K562 (cell line): ENCODE measurements around the gene RSRC1. TPM values are rescaled to one million over a fixed set of nuclear protein-coding genes. Genes with fewer than 3 reads are reported as not detected.
A peak's percentile ranks its signal among the peaks of the same experiment; 100 is the strongest.

Experiments used
- ATAC-seq: fragments of 200-7000 bp; cut with Tn5 transposase; 3 replicates; pipeline ENCODE4 v1.9.1; 2020; ENCODE audit warnings: moderate library complexity
- BruUV-seq: library from RNA; stranded (reverse); fragments of 400-500 nt; replicated peaks from 2 replicates; lab custom pipeline; 2021; lab: Mats Ljungman, UMichigan
- CTCF ChIA-PET: fragments of 300-600 bp; formaldehyde crosslinking; extraction: SDS; loops from one replicate; lab custom pipeline; 2021; ENCODE audit warnings: low intra/inter-chr PET ratio; lab: Yijun Ruan, JAX
- POLR2A ChIA-PET: fragments of 300-600, 350-650 bp; sonication (Branson Sonifier 250); formaldehyde crosslinking; extraction: SDS; loops from one replicate; lab custom pipeline; 2021; ENCODE audit warnings: antibody characterized with exemption, inconsistent platforms; lab: Yijun Ruan, JAX
- DNase-seq, 4 experiments: peaks; one replicate each; pipeline versions ENCODE4 v3.0.0 to v3.0.0-alpha.2; 2011 to 2018; ENCODE audit warnings: low spot score in 3 of 4, mixed read lengths in 3 of 4; ENCODE audit errors: extremely low read depth in 1 of 4
- FAIRE-seq: peaks from 2 replicates; lab custom pipeline; 2011; peaks lifted over from hg19 to GRCh38; lab: Jason Lieb, UNC
- H2AFZ ChIP-seq: 2 replicates; pipeline ENCODE4 v1.6.0; 2011; ENCODE audit warnings: low read depth, low read length, control low read depth, inconsistent platforms
- H3K27ac ChIP-seq: fragments of 200-600 bp; 3 replicates; pipeline ENCODE4 v1.8.0; 2011; ENCODE audit warnings: low read depth, mild to moderate bottlenecking, control low read depth, inconsistent platforms, low read length, moderate library complexity, mixed read lengths; ENCODE audit errors: extremely low read depth
- H3K27me3 ChIP-seq, 2 experiments: fragments of 300-600 bp in 1 of 2; 2 replicates in 1 of 2; 3 replicates in 1 of 2; pipeline versions ENCODE4 v1.6.0 to v1.8.0; 2011; ENCODE audit warnings: inconsistent platforms in 2 of 2, low read length in 2 of 2, mild to moderate bottlenecking in 1 of 2, mixed read lengths in 1 of 2, moderate library complexity in 1 of 2; ENCODE audit not compliant: control insufficient read depth in 2 of 2, insufficient read depth in 2 of 2
- H3K36me3 ChIP-seq: fragments of 300-600 bp; 3 replicates; pipeline ENCODE4 v1.8.0; 2011; ENCODE audit warnings: mild to moderate bottlenecking, low read length, inconsistent platforms; ENCODE audit not compliant: control insufficient read depth, insufficient read depth
- H3K4me1 ChIP-seq, 2 experiments: fragments of 200-600 bp in 1 of 2; replicated peaks in 1 of 2; 2 replicates in 1 of 2; 3 replicates in 1 of 2; pipeline versions ENCODE4 v1.5.1 to v1.8.0; 2011; ENCODE audit warnings: inconsistent platforms in 2 of 2, low read length in 2 of 2, mild to moderate bottlenecking in 1 of 2, mixed read lengths in 1 of 2, moderate library complexity in 1 of 2; ENCODE audit not compliant: control insufficient read depth in 2 of 2, insufficient read depth in 2 of 2
- H3K4me2 ChIP-seq: 2 replicates; pipeline ENCODE4 v1.6.1; 2011; ENCODE audit warnings: low read length, control low read depth, inconsistent platforms, mixed read lengths; ENCODE audit not compliant: insufficient read depth
- H3K4me3 ChIP-seq: fragments of 200-600 bp; sonication (generic), shearing (Covaris generic); 2 replicates; pipeline ENCODE4 v1.5.1; 2016; ENCODE audit warnings: control low read depth, inconsistent platforms
- H3K79me2 ChIP-seq: fragments of 200-600 bp; 3 replicates; pipeline ENCODE4 v1.8.0; 2011; ENCODE audit warnings: low read length, inconsistent platforms; ENCODE audit not compliant: control insufficient read depth, insufficient read depth
- H3K9ac ChIP-seq, 2 experiments: 2 replicates each; pipeline versions ENCODE4 v1.6.0 to v1.6.1; 2011; ENCODE audit warnings: low read depth in 2 of 2, low read length in 2 of 2, control low read depth in 1 of 2, inconsistent platforms in 1 of 2, mild to moderate bottlenecking in 1 of 2, mixed read lengths in 1 of 2; ENCODE audit not compliant: insufficient read depth in 1 of 2
- H3K9me1 ChIP-seq: one replicate; pipeline ENCODE4 v1.6.0; 2011; ENCODE audit warnings: inconsistent platforms, mild to moderate bottlenecking, low read length, moderate library complexity; ENCODE audit not compliant: control insufficient read depth, insufficient read depth
- H3K9me3 ChIP-seq: replicated peaks from 2 replicates; pipeline ENCODE4 v1.5.1; 2011; ENCODE audit warnings: low read depth, low read length, inconsistent platforms; ENCODE audit not compliant: control insufficient read depth, insufficient read depth
- H4K20me1 ChIP-seq: replicated peaks from 2 replicates; pipeline ENCODE4 v1.6.1; 2011; ENCODE audit warnings: low read length, inconsistent platforms, mixed read lengths; ENCODE audit not compliant: control insufficient read depth, insufficient read depth
- CREB1 ChIP-seq, 2 experiments: sonication (generic) in 1 of 2; formaldehyde crosslinking in 1 of 2; IDR thresholded peaks; 2 replicates each; pipeline versions ENCODE4 v1.6.1 to v1.8.0; 2012 to 2022; ENCODE audit warnings: inconsistent platforms in 1 of 2, mild to moderate bottlenecking in 1 of 2, missing genetic modification reagents in 1 of 2, moderate library complexity in 1 of 2
- HDAC1 ChIP-seq, 2 experiments: fragments of 450-650 bp; IDR thresholded peaks; 2 replicates each; pipeline ENCODE4 v1.6.1; 2016 to 2017; ENCODE audit warnings: inconsistent platforms in 1 of 2, mild to moderate bottlenecking in 1 of 2, moderate library complexity in 1 of 2
- LCOR ChIP-seq: sonication (generic); formaldehyde crosslinking; IDR thresholded peaks from 2 replicates; pipeline ENCODE4 v1.8.0; 2022; ENCODE audit warnings: mild to moderate bottlenecking, missing genetic modification reagents
- NCOA2 ChIP-seq, 2 experiments: fragments of 450-650 bp; IDR thresholded peaks; 2 replicates each; pipeline ENCODE4 v1.6.1; 2018; ENCODE audit warnings: mild to moderate bottlenecking in 2 of 2, moderate library complexity in 1 of 2; ENCODE audit not compliant: partially characterized antibody in 2 of 2
- NFE2 ChIP-seq: IDR thresholded peaks from 2 replicates; pipeline ENCODE4 v1.6.1; 2014; ENCODE audit warnings: antibody characterized with exemption, low read depth
- PHF8 ChIP-seq: fragments of 200-600 bp; sonication (generic); IDR thresholded peaks from 2 replicates; pipeline ENCODE4 v1.6.1; 2012; ENCODE audit warnings: mixed run types, mild to moderate bottlenecking, inconsistent platforms, low read length, moderate library complexity, borderline replicate concordance
- ZNF232 ChIP-seq: sonication (generic); formaldehyde crosslinking; IDR thresholded peaks from 2 replicates; pipeline ENCODE4 v1.8.0; 2022; ENCODE audit warnings: mild to moderate bottlenecking, missing genetic modification reagents
- WGBS: fragments of 100-300 bp; shearing (Covaris generic); methylation state at CpG from one replicate; pipeline ENCODE4 v1.1.6; 2016; ENCODE audit warnings: low coverage, mixed read lengths; ENCODE audit not compliant: insufficient coverage; ENCODE audit errors: missing lambda C conversion rate; 5-methylcytosine and 5-hydroxymethylcytosine counted together
- in situ Hi-C: fragments of 300-500 bp; cut with MboI; formaldehyde crosslinking; loops from 4 replicates; pipeline ENCODE4 v1.15.0; 2018; ENCODE audit warnings: inconsistent platforms, mixed read lengths
- intact Hi-C: fragments of 100-400 bp; cut with micrococcal nuclease; formaldehyde crosslinking; loops from 2 replicates; pipeline ENCODE4 v1.14.2; 2022
- polyA plus RNA-seq, 8 experiments: library from polyadenylated mRNA; depleted of rRNA in 4 of 8; stranded (reverse) in 5 of 8; unstranded in 3 of 8; fragments of >200 nt; fragmentation: Nextera tagmentation in 2 of 8; fragmentation: Illumina TruSeq in 1 of 8; extraction: Ambion mirVana in 2 of 8; extraction: Trizol in 1 of 8; gene quantifications; 2 replicates each; pipeline versions ENCODE4 v1.2.1 to v1.2.3, GENCODE V29; 2011 to 2014; ENCODE audit warnings: inconsistent platforms in 1 of 8, missing spikeins in 1 of 8
- total RNA-seq, 7 experiments: library from RNA; depleted of rRNA in 6 of 7; stranded (reverse); fragments of >200 nt in 6 of 7; fragmentation: Illumina TruSeq in 2 of 7; extraction: Trizol in 2 of 7; gene quantifications; 2 replicates each; pipeline versions ENCODE4 v1.2.1 to v1.2.3, GENCODE V29; 2011 to 2021; ENCODE audit warnings: low replicate concordance in 1 of 7
- TF ChIP-seq, protein P1 (sequence below): fragments of 450-650 bp; formaldehyde crosslinking; IDR thresholded peaks from 2 replicates; pipeline ENCODE4 v1.4.0; 2020; ENCODE audit warnings: mild to moderate bottlenecking, moderate library complexity
- TF ChIP-seq, protein P2 (sequence below): fragments of 150-350 bp; IDR thresholded peaks from 2 replicates; pipeline ENCODE4 v1.6.1; 2014; ENCODE audit warnings: low read depth, mild to moderate bottlenecking, low read length, borderline replicate concordance
- TF ChIP-seq, protein P3 (sequence below), 2 experiments: fragments of 450-650 bp; IDR thresholded peaks; 2 replicates each; pipeline ENCODE4 v1.6.1; 2016
- TF ChIP-seq, protein P4 (sequence below), 2 experiments: IDR thresholded peaks; 2 replicates each; pipeline ENCODE4 v1.6.1; 2011; ENCODE audit warnings: borderline replicate concordance in 1 of 2, control low read depth in 1 of 2, low read depth in 1 of 2, low read length in 1 of 2, mild to moderate bottlenecking in 1 of 2, mixed read lengths in 1 of 2, moderate library complexity in 1 of 2; ENCODE audit not compliant: insufficient read depth in 1 of 2, insufficient read length in 1 of 2, poor library complexity in 1 of 2, severe bottlenecking in 1 of 2; ENCODE audit errors: extremely low read depth in 1 of 2

The RSRC1 gene
- total and polyA plus RNA-seq, 9 of the 15 experiments (the other 6 are each of a cell fraction or from before 2014, with no cell fraction given) = 19.3 to 128 (median 75.5) TPM

DNA sequence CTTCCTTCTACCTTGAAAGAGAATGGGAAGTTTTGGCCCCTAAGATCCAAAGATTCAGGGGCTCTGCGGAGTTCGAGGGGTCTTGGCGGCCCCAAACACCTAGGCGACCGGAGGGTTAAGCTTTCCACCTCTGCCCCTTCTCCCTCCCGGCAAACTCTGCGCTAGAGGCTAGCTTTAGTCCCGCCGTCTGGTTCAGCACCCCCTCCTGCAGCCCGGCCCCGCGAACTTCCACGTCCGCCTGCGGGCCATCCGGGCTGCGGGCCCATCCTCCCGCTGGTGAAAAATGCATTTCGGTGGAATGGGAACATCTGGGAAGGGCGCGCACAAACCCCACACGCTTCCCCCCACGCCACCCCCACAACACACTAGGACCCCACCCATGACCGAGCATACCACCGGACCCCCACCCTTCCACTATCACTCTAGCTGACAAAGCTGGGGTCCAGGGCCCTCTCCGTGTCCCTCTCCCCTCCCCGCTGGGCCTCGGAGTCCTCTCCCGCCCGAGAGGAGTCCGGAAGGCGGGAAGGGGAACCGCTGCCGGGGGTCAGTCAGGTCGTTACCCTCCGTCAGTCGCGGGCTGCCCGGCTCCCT, 4.7 kb upstream of the RSRC1 start:
- peak overlapping the region; percentile 83 for H3K4me2 ChIP-seq
- peaks cover 6 to 28% of the 10 kb centered on the region in 2 experiments; a peak in 4 of 5 replicates for H3K4me1 ChIP-seq
- no peaks in the 10 kb centered on the region for H3K27me3 ChIP-seq
- intact Hi-C loops = no loop called here
- in situ Hi-C loops = no loop called here
- H3K9ac ChIP-seq = peak overlapping the region; percentile 73 to 90
- H3K9me1 ChIP-seq = no peaks in the 10 kb centered on the region
- peak; percentile 58 for ATAC-seq
- H3K4me3 ChIP-seq = peak overlapping the region; percentile 88
- H2AFZ ChIP-seq = peak overlapping the region; percentile 93
- ChIA-PET POLR2A (interaction anchor here (0.5 to 1.9 kb wide), 4 partner anchors 13 to 672 kb away, joined by 3 to 5 read pairs (median 3); no protein-coding TSS in a partner anchor), CTCF (no interaction called here)
- H3K9me3 ChIP-seq = no peaks in the 10 kb centered on the region; the same call in 1 of the 2 replicates
- peaks cover 20% of the 10 kb centered on the region; the same call in 2 of the 3 replicates for H3K36me3 ChIP-seq
- peaks cover 11% of the 10 kb centered on the region; the same call in 2 of the 3 replicates for H3K79me2 ChIP-seq
- BruUV-seq = no TSS peak
- peak; percentile 47 to 53 (median 48) for DNase-seq
- peak overlapping the region; percentile 72 for H3K27ac ChIP-seq
- no peak for FAIRE-seq
- 9% methylated on average over 13 of the region's 39 CpGs for WGBS
- no peaks in the 10 kb centered on the region for H4K20me1 ChIP-seq
- TF ChIP-seq ZNF232 (CRISPR knock-in tag) (no peak), LCOR (no peak), NCOA2 (IDR thresholded peaks at IDR 0.05; ENCODE audit: partially characterized antibody in 2 of 2) (no peak), PHF8 (peak; percentile 82; the same call in 1 of the 2 replicates), NFE2 (no peak), CREB1 (IDR thresholded peaks at IDR 0.05) (no peak), CREB1 (CRISPR knock-in tag; IDR thresholded peaks at IDR 0.05) (0 out of 2 replicates have a peak, but pooled peaks have one; percentile 19), HDAC1 (IDR thresholded peaks at IDR 0.05) (0 out of 4 replicates have a peak, but pooled peaks of 1 of the 2 experiments have one; percentile 35)
- TF ChIP-seq, protein P1, sequence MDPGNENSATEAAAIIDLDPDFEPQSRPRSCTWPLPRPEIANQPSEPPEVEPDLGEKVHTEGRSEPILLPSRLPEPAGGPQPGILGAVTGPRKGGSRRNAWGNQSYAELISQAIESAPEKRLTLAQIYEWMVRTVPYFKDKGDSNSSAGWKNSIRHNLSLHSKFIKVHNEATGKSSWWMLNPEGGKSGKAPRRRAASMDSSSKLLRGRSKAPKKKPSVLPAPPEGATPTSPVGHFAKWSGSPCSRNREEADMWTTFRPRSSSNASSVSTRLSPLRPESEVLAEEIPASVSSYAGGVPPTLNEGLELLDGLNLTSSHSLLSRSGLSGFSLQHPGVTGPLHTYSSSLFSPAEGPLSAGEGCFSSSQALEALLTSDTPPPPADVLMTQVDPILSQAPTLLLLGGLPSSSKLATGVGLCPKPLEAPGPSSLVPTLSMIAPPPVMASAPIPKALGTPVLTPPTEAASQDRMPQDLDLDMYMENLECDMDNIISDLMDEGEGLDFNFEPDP = no peak
- TF ChIP-seq, protein P2, sequence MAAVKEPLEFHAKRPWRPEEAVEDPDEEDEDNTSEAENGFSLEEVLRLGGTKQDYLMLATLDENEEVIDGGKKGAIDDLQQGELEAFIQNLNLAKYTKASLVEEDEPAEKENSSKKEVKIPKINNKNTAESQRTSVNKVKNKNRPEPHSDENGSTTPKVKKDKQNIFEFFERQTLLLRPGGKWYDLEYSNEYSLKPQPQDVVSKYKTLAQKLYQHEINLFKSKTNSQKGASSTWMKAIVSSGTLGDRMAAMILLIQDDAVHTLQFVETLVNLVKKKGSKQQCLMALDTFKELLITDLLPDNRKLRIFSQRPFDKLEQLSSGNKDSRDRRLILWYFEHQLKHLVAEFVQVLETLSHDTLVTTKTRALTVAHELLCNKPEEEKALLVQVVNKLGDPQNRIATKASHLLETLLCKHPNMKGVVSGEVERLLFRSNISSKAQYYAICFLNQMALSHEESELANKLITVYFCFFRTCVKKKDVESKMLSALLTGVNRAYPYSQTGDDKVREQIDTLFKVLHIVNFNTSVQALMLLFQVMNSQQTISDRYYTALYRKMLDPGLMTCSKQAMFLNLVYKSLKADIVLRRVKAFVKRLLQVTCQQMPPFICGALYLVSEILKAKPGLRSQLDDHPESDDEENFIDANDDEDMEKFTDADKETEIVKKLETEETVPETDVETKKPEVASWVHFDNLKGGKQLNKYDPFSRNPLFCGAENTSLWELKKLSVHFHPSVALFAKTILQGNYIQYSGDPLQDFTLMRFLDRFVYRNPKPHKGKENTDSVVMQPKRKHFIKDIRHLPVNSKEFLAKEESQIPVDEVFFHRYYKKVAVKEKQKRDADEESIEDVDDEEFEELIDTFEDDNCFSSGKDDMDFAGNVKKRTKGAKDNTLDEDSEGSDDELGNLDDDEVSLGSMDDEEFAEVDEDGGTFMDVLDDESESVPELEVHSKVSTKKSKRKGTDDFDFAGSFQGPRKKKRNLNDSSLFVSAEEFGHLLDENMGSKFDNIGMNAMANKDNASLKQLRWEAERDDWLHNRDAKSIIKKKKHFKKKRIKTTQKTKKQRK = no peak
- TF ChIP-seq, protein P3, sequence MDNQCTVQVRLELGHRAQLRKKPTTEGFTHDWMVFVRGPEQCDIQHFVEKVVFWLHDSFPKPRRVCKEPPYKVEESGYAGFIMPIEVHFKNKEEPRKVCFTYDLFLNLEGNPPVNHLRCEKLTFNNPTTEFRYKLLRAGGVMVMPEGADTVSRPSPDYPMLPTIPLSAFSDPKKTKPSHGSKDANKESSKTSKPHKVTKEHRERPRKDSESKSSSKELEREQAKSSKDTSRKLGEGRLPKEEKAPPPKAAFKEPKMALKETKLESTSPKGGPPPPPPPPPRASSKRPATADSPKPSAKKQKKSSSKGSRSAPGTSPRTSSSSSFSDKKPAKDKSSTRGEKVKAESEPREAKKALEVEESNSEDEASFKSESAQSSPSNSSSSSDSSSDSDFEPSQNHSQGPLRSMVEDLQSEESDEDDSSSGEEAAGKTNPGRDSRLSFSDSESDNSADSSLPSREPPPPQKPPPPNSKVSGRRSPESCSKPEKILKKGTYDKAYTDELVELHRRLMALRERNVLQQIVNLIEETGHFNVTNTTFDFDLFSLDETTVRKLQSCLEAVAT (IDR thresholded peaks at IDR 0.05) = 0 out of 4 replicates have a peak, but pooled peaks of 1 of the 2 experiments have one; percentile 32
- TF ChIP-seq, protein P4, sequence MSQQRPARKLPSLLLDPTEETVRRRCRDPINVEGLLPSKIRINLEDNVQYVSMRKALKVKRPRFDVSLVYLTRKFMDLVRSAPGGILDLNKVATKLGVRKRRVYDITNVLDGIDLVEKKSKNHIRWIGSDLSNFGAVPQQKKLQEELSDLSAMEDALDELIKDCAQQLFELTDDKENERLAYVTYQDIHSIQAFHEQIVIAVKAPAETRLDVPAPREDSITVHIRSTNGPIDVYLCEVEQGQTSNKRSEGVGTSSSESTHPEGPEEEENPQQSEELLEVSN (IDR thresholded peaks at IDR 0.05; ENCODE audit: borderline replicate concordance in 1 of 2, extremely low read depth in 1 of 2, insufficient read depth in 1 of 2, insufficient read length in 1 of 2, low read depth in 1 of 2, low read length in 1 of 2, poor library complexity in 1 of 2, severe bottlenecking in 1 of 2) = peak; percentile 41 to 84
